ENCODE results near the gene DPYD. TPM values are rescaled to one million over a fixed set of nuclear protein-coding genes. Genes with fewer than 3 reads are reported as not detected.

DPYD gene
- total and polyA plus RNA-seq, 7 donors = 6.0 to 56.1 (median 40.2) TPM

- H3K27me3 ChIP-seq = no peaks in the 10 kb centered on the region
- intact Hi-C loops (cut with DNase I) = no loop called here
- H3K27ac ChIP-seq = no peak overlapping the region
- H3K4me1 ChIP-seq = peaks cover 0 to 8% (median 0%) of the 10 kb centered on the region in 4 donors
- TF ChIP-seq CTCF (IDR thresholded peaks at IDR 0.05) (no peak), EP300 (IDR thresholded peaks at IDR 0.05) (no peak), POLR2A (IDR thresholded peaks at IDR 0.05) (no peak), POLR2AphosphoS5 (IDR thresholded peaks at IDR 0.05) (no peak)
- H3K4me3 ChIP-seq = no peak overlapping the region
- no peak for DNase-seq
- H3K36me3 ChIP-seq = no peaks in the 10 kb centered on the region
- H3K9me3 ChIP-seq = no peaks in the 10 kb centered on the region
- WGBS, 2 donors = 31 to 35% methylated on average over 2 of the region's 2 CpGs
Observed at GRCh38 chr1:97942161-97943123, 21.6 kb upstream of the DPYD start.

- no peaks in the 10 kb centered on the region for H3K27me3 ChIP-seq
- intact Hi-C loops (cut with DNase I) = no loop called here
- no peaks in the 10 kb centered on the region for H3K36me3 ChIP-seq
- peaks cover 0 to 2% (median 0%) of the 10 kb centered on the region in 4 donors for H3K4me1 ChIP-seq
- no peaks in the 10 kb centered on the region for H3K9me3 ChIP-seq
- WGBS, 2 donors = 59 to 60% methylated on average over 3 of the region's 3 CpGs
- no peak for DNase-seq
- H3K27ac ChIP-seq = no peak overlapping the region
- H3K4me3 ChIP-seq = no peak overlapping the region
- no peak for TF ChIP-seq EP300 (IDR thresholded peaks at IDR 0.05)
- TF ChIP-seq POLR2AphosphoS5 (IDR thresholded peaks at IDR 0.05) = no peak
- TF ChIP-seq POLR2A (IDR thresholded peaks at IDR 0.05) = no peak
- TF ChIP-seq CTCF (IDR thresholded peaks at IDR 0.05) = no peak
Observed at GRCh38 chr1:97938285-97938642, 17.4 kb upstream of the DPYD start.

GRCh38 chr1:97936976-97937375 is 16.1 kb upstream of the DPYD start:
- Histone ChIP-seq H3K27ac (no peak overlapping the region), H3K36me3 (no peaks in the 10 kb centered on the region), H3K27me3 (no peaks in the 10 kb centered on the region), H3K4me1 (no peaks in the 10 kb centered on the region), H3K4me3 (no peak overlapping the region), H3K9me3 (no peaks in the 10 kb centered on the region)
- 82 to 91% methylated on average over 2 of the region's 2 CpGs for WGBS, 2 donors
- no peak for DNase-seq
- TF ChIP-seq CTCF (IDR thresholded peaks at IDR 0.05) (no peak), POLR2AphosphoS5 (IDR thresholded peaks at IDR 0.05) (no peak)
- intact Hi-C loops (cut with DNase I) = no loop called here

GRCh38 chr1:97934491-97934890 is 13.7 kb upstream of the DPYD start:
- no peaks in the 10 kb centered on the region for H3K27me3 ChIP-seq
- H3K4me1 ChIP-seq = no peaks in the 10 kb centered on the region
- no peaks in the 10 kb centered on the region for H3K36me3 ChIP-seq
- DNase-seq = no peak
- H3K9me3 ChIP-seq = no peaks in the 10 kb centered on the region
- 88 to 89% methylated on average over 6 of the region's 6 CpGs for WGBS, 2 donors
- H3K4me3 ChIP-seq = no peak overlapping the region
- intact Hi-C loops (cut with DNase I) = no loop called here
- TF ChIP-seq POLR2AphosphoS5 (IDR thresholded peaks at IDR 0.05) (no peak), POLR2A (IDR thresholded peaks at IDR 0.05) (no peak), CTCF (IDR thresholded peaks at IDR 0.05) (no peak), EP300 (IDR thresholded peaks at IDR 0.05) (no peak)
- no peak overlapping the region for H3K27ac ChIP-seq

Measured in sigmoid colon (tissue), 7 donors.